Sigmoid colon (tissue), 7 donors: ENCODE results near the gene SRM. TPM values are rescaled to one million over a fixed set of nuclear protein-coding genes. Genes with fewer than 3 reads are reported as not detected.
A peak's percentile ranks its signal among the peaks of the same experiment; 100 is the strongest.

Experiments
- DNase-seq: peaks from one replicate; pipeline ENCODE4 v3.0.0-alpha.2; 2019
- H3K27ac ChIP-seq, 4 donors: fragments of 200-600 bp; sonication (generic); one replicate each; pipeline ENCODE4 v1.5.1; 2016 to 2019; ENCODE audit warnings: mild to moderate bottlenecking in 1 of 4
- H3K27me3 ChIP-seq, 3 donors: fragments of 200-600 bp; sonication (generic); one replicate each; pipeline ENCODE4 v1.5.1; 2019; ENCODE audit warnings: mild to moderate bottlenecking in 1 of 3
- H3K36me3 ChIP-seq, 4 donors: fragments of 200-600 bp; sonication (generic); one replicate each; pipeline ENCODE4 v1.5.1; 2016 to 2019
- H3K4me1 ChIP-seq, 4 donors: fragments of 200-600 bp; sonication (generic); one replicate each; pipeline ENCODE4 v1.5.1; 2017 to 2019
- H3K4me3 ChIP-seq, 4 donors: fragments of 200-600 bp; sonication (generic); one replicate each; pipeline ENCODE4 v1.5.1; 2017 to 2019; ENCODE audit warnings: mild to moderate bottlenecking in 2 of 4, moderate library complexity in 1 of 4
- H3K9me3 ChIP-seq, 4 donors: fragments of 200-600 bp in 3 of 4; sonication (generic) in 3 of 4; one replicate each; pipeline versions ENCODE4 v1.5.1 to v1.6.1; 2013 to 2019
- EP300 ChIP-seq, 4 donors: sonication (generic); formaldehyde crosslinking; IDR thresholded peaks; one replicate each; pipeline ENCODE4 v1.6.1; 2017; ENCODE audit warnings: antibody characterized with exemption in 4 of 4
- POLR2A ChIP-seq, 2 donors: fragments of 450-650 bp; IDR thresholded peaks; one replicate each; pipeline ENCODE4 v1.6.1; 2016; ENCODE audit warnings: antibody characterized with exemption in 2 of 2, mild to moderate bottlenecking in 2 of 2, moderate library complexity in 2 of 2
- POLR2AphosphoS5 ChIP-seq, 4 donors: sonication (generic); formaldehyde crosslinking; IDR thresholded peaks; one replicate each; pipeline ENCODE4 v1.6.1; 2017; ENCODE audit warnings: antibody characterized with exemption in 4 of 4
- WGBS, 2 donors: extraction: QIAGEN DNeasy Blood & Tissue Kit; methylation state at CpG; one replicate each; pipeline ENCODE4 v1.1.7; 2013; 5-methylcytosine and 5-hydroxymethylcytosine counted together
- intact Hi-C: fragments of 100-400 bp; cut with DNase I; formaldehyde crosslinking; loops from one replicate; pipeline ENCODE4 v1.15.1; 2023
- polyA plus RNA-seq, 3 donors: library from polyadenylated mRNA; stranded (reverse); fragments of 200-250 nt; gene quantifications; one replicate each; pipeline ENCODE4 v1.2.3, GENCODE V29; 2013
- total RNA-seq, 4 donors: library from RNA; depleted of rRNA; stranded (reverse); fragments of >200 nt; gene quantifications; one replicate each; pipeline ENCODE4 v1.1.0, GENCODE V29; 2016
- TF ChIP-seq, protein P1 (sequence below), 4 experiments: fragments of 450-650 bp in 3 of 4; fragments of 200-600 bp in 1 of 4; IDR thresholded peaks; one replicate each; pipeline ENCODE4 v1.5.1; 2016 to 2019; ENCODE audit warnings: antibody characterized with exemption in 4 of 4, mild to moderate bottlenecking in 3 of 4, moderate library complexity in 2 of 4
- donor health status: healthy with polysubstance abuse.
- donor health status: Bipolar disorder and iron deficiency.
- donor health status: healthy.

The SRM gene
- total RNA-seq: 10 to 100 TPM; 27.2 to 32.1 (median 30.0) TPM
- 10 to 100 TPM; 17.8 to 77.1 (median 25.8) TPM for polyA plus RNA-seq

DNA sequence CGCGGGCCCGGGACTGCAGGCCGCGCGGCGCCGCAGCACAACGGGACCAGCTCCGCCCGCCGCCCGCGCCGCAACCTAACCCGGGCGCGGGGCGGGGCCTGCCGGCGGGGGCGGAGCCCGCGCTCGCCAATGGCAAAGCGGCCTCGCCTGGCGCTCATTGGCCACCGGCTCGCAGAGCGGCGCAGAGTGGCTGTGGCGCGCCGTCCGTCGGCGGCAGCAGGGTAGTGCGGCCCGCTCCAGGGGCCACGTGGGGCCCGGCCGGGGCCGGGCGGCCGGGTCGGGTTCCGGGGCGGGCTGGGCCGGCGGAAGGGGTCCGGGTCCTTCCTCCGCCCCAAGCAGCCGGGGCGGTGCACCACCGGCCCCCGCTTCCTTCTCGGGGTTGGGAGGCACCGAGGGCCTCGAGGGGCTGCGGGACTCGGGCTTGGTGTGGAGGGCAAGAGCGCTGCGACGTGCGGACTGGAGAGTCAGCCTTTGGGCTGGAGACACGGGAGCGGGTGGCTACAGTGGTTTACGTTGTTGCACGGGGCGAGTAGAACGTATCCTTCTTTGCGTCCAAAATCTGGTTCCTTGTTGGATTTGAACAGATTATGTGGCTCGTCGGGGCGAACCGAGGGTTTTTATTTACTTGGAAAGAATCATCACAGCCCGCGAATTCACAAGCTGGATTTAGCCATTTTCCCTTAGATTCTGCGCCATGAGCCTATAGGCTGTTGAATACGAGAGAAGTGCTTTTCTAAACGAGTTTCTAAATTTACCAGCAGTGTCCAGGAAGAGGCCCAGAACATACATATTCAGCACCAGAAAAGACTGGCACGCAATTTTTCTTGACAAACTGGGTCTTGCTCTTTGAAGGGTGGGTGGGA is at the start of gene SRM:
Gene SRM (minus strand): TSS at position 51 of the 863 bp plus-strand sequence. CDS start 75 bp downstream, outside the sequence.
- peaks cover 0 to 27% (median 26%) of the 10 kb centered on the region in 4 donors for H3K4me1 ChIP-seq
- H3K27me3 ChIP-seq: no peaks in the 10 kb centered on the region
- peak within 1 kb of the TSS; percentile 75 to 79 (median 78) for H3K27ac ChIP-seq
- no peaks in the 10 kb centered on the region for H3K9me3 ChIP-seq
- H3K4me3 ChIP-seq: peak within 1 kb of the TSS; percentile 83 to 100 (median 94)
- TF ChIP-seq POLR2AphosphoS5 (IDR thresholded peaks at IDR 0.05) (peak in 3 of 4 donors; percentile 32 to 87 (median 77)), POLR2A (IDR thresholded peaks at IDR 0.05) (peak in 1 of 2 donors; percentile 59), EP300 (IDR thresholded peaks at IDR 0.05) (no peak)
- TF ChIP-seq, protein P1, sequence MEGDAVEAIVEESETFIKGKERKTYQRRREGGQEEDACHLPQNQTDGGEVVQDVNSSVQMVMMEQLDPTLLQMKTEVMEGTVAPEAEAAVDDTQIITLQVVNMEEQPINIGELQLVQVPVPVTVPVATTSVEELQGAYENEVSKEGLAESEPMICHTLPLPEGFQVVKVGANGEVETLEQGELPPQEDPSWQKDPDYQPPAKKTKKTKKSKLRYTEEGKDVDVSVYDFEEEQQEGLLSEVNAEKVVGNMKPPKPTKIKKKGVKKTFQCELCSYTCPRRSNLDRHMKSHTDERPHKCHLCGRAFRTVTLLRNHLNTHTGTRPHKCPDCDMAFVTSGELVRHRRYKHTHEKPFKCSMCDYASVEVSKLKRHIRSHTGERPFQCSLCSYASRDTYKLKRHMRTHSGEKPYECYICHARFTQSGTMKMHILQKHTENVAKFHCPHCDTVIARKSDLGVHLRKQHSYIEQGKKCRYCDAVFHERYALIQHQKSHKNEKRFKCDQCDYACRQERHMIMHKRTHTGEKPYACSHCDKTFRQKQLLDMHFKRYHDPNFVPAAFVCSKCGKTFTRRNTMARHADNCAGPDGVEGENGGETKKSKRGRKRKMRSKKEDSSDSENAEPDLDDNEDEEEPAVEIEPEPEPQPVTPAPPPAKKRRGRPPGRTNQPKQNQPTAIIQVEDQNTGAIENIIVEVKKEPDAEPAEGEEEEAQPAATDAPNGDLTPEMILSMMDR (IDR thresholded peaks at IDR 0.05): peak in 1 of 4 experiments; percentile 55
- DNase-seq: peak; percentile 94
- 0 to 1% methylated on average over 83 of the region's 83 CpGs for WGBS, 2 donors
- H3K36me3 ChIP-seq: peaks cover 0 to 51% (median 11%) of the 10 kb centered on the region in 4 donors
- intact Hi-C loops: loop anchor here (2.0 kb wide), 1 partner anchor 39 kb away; the partner anchor contains the start of gene EXOSC10

DNA sequence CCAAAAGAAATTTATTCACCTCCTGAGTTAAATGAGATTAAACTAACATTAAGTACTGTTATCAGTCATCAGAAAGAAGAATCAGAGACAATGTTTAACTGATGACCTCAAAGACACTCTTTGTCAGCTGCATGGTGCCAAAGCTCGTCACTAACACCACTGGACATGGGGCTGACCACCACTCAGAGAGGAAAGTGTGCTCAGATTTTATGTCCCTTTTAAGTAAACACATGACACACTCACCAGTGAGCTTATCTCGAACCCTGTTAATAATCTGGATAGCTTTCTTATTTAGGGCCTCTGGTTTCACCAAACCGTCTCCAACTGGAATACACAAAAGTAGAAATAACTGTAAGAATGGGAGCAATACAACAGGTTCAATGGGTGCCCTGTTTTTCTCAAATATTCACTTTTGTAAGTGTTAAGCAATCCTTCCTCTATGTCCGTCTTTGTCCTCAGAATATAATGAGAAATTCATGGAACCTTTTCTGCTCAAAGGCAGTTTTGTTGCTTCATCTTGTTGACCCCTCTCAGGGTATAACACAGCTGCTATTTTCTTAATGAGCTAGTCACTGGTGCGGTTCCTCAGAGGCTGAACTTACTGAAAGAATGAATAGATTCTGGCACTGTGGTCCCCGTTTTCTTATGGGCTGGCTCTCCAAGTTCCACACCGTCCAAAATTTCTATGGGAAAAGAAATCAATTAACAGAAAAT is 49.4 kb upstream of the SRM start:
- H3K27ac ChIP-seq: no peak overlapping the region
- TF ChIP-seq, protein P1 (IDR thresholded peaks at IDR 0.05): no peak
- no peak for TF ChIP-seq POLR2A (IDR thresholded peaks at IDR 0.05)
- TF ChIP-seq EP300 (IDR thresholded peaks at IDR 0.05): no peak
- TF ChIP-seq POLR2AphosphoS5 (IDR thresholded peaks at IDR 0.05): no peak
- peaks cover 7 to 88% (median 43%) of the 10 kb centered on the region in 4 donors for H3K36me3 ChIP-seq
- no peaks in the 10 kb centered on the region for H3K4me1 ChIP-seq
- WGBS, 2 donors: 89 to 90% methylated on average over 7 of the region's 7 CpGs
- no peaks in the 10 kb centered on the region for H3K27me3 ChIP-seq
- no peak for DNase-seq
- no peak overlapping the region for H3K4me3 ChIP-seq
- no peaks in the 10 kb centered on the region for H3K9me3 ChIP-seq
- intact Hi-C loops: no loop called here

DNA sequence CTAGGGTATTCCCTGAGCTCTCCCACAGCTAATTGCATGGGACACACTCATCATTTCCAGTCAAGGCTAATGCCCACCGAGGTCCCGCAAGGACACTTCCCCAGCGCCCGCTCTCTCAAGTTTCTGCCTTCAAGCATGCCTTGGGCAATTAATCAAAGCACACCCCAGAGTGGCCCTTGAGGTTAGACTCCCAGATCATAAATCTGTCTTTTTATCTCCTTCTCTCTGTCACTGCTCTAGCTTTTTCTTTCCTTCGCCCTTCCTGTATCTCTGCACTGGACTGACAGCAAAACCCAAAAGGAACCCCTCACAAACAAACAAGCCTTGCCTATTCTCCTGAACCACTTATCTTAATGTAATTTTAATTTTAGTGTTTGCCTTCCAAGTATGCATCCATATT is 47.8 kb upstream of the SRM start:
- no peak overlapping the region for H3K4me3 ChIP-seq
- WGBS, 2 donors: 77 to 97% methylated on average over 5 of the region's 5 CpGs
- H3K9me3 ChIP-seq: no peaks in the 10 kb centered on the region
- peaks cover 6 to 72% (median 32%) of the 10 kb centered on the region in 4 donors for H3K36me3 ChIP-seq
- no peaks in the 10 kb centered on the region for H3K4me1 ChIP-seq
- H3K27me3 ChIP-seq: no peaks in the 10 kb centered on the region
- intact Hi-C loops: no loop called here
- H3K27ac ChIP-seq: no peak overlapping the region
- no peak for DNase-seq
- TF ChIP-seq, protein P1 (IDR thresholded peaks at IDR 0.05): no peak
- TF ChIP-seq POLR2A (IDR thresholded peaks at IDR 0.05): no peak
- TF ChIP-seq POLR2AphosphoS5 (IDR thresholded peaks at IDR 0.05): no peak
- no peak for TF ChIP-seq EP300 (IDR thresholded peaks at IDR 0.05)

DNA sequence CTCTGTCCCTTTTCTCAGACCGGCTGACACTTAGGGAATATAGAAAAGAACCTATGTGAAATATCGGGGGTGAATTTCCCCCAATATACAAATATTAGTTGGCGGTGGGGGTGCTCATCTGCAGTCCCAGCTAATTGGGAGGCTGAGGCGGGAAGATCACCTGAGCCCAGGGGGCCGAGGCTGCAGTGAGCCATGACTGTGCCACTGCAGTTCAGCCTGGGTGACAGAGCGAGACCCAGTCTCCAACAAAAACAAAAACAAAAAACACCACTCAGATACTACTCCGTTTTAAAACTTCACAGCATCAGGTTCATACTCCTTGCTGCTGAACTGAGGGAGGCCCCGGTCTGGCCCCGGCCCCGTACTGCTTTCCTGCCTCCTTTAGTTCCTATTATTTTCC is 45.8 kb upstream of the SRM start:
- Histone ChIP-seq H3K36me3 (peaks cover 6 to 52% (median 26%) of the 10 kb centered on the region in 4 donors), H3K27me3 (no peaks in the 10 kb centered on the region), H3K27ac (no peak overlapping the region), H3K4me1 (no peaks in the 10 kb centered on the region), H3K4me3 (no peak overlapping the region), H3K9me3 (no peaks in the 10 kb centered on the region)
- TF ChIP-seq POLR2AphosphoS5 (IDR thresholded peaks at IDR 0.05) (no peak), POLR2A (IDR thresholded peaks at IDR 0.05) (no peak), EP300 (IDR thresholded peaks at IDR 0.05) (no peak)
- TF ChIP-seq, protein P1 (IDR thresholded peaks at IDR 0.05): no peak
- DNase-seq: no peak
- 95 to 96% methylated on average over 10 of the region's 10 CpGs for WGBS, 2 donors
- intact Hi-C loops: no loop called here
